H1 (cell line): ENCODE data around the gene CEACAM21. TPM values are rescaled to one million over a fixed set of nuclear protein-coding genes. Genes with fewer than 3 reads are reported as not detected.

Source experiments
- CTCF ChIA-PET: fragments of 300-600 bp; sonication (Branson Sonifier 250); formaldehyde crosslinking; loops from one replicate; lab custom pipeline; 2021; ENCODE audit not compliant: partially characterized antibody; lab: Charles Lee
- POLR2A ChIA-PET: fragments of 300-600 bp; sonication (Branson Sonifier 250); formaldehyde crosslinking; loops from one replicate; lab custom pipeline; 2021; ENCODE audit warnings: inconsistent platforms; ENCODE audit not compliant: partially characterized antibody; lab: Charles Lee
- DNase-seq, 2 experiments: peaks; one replicate each; pipeline versions ENCODE4 v3.0.0 to v3.0.0-alpha.2; 2010 to 2022; ENCODE audit warnings: low spot score in 2 of 2, low read depth in 1 of 2, mixed read lengths in 1 of 2
- FAIRE-seq: peaks from 2 replicates; lab custom pipeline; 2011; peaks lifted over from hg19 to GRCh38; lab: Jason Lieb, UNC
- H2AFZ ChIP-seq: 2 replicates; pipeline ENCODE4 v1.8.1; 2012; ENCODE audit warnings: low read length, inconsistent platforms
- H2AK5ac ChIP-seq: 2 replicates; pipeline ENCODE4 v1.6.1; 2013; ENCODE audit warnings: low read depth, low read length
- H2BK120ac ChIP-seq: replicated peaks from 2 replicates; pipeline ENCODE3; 2013; ENCODE audit warnings: low read depth, low read length, inconsistent platforms
- H2BK12ac ChIP-seq: 2 replicates; pipeline ENCODE4 v1.6.1; 2013; ENCODE audit warnings: low read depth, low read length
- H2BK15ac ChIP-seq: 2 replicates; pipeline ENCODE4 v1.6.1; 2013; ENCODE audit warnings: low read length
- H2BK20ac ChIP-seq: 2 replicates; pipeline ENCODE4 v1.6.1; 2013; ENCODE audit warnings: low read length
- H2BK5ac ChIP-seq: 2 replicates; pipeline ENCODE4 v1.6.1; 2013; ENCODE audit warnings: low read depth, low read length
- H3K14ac ChIP-seq: 2 replicates; pipeline ENCODE4 v1.6.1; 2013; ENCODE audit warnings: inconsistent platforms; ENCODE audit not compliant: insufficient read length
- H3K18ac ChIP-seq: 2 replicates; pipeline ENCODE4 v1.6.1; 2013; ENCODE audit warnings: low read length; ENCODE audit errors: extremely low read depth
- H3K23ac ChIP-seq: 2 replicates; pipeline ENCODE4 v1.6.1; 2013; ENCODE audit warnings: inconsistent platforms; ENCODE audit not compliant: insufficient read length
- H3K23me2 ChIP-seq: 2 replicates; pipeline ENCODE4 v1.6.1; 2013; ENCODE audit warnings: low read depth, low read length
- H3K27ac ChIP-seq: 2 replicates; pipeline ENCODE4 v1.6.1; 2011; ENCODE audit warnings: low read depth, low read length, inconsistent platforms
- H3K27me3 ChIP-seq, 4 experiments: replicated peaks in 1 of 4; 1 replicate in 1 of 4; 2 replicates in 3 of 4; pipeline versions ENCODE4 v1.6.1 to v1.8.1; 2011 to 2013; ENCODE audit warnings: low read length in 3 of 4, mild to moderate bottlenecking in 3 of 4, inconsistent platforms in 2 of 4, mixed read lengths in 2 of 4, moderate library complexity in 1 of 4; ENCODE audit not compliant: control insufficient read depth in 3 of 4, insufficient read depth in 3 of 4; ENCODE audit errors: extremely low read depth in 1 of 4
- H3K36me3 ChIP-seq, 4 experiments: 2 replicates each; pipeline versions ENCODE4 v1.6.1 to v1.8.1; 2011 to 2013; ENCODE audit warnings: mild to moderate bottlenecking in 4 of 4, low read length in 3 of 4, moderate library complexity in 2 of 4, control low read depth in 1 of 4, inconsistent platforms in 1 of 4; ENCODE audit not compliant: insufficient read depth in 4 of 4, control insufficient read depth in 2 of 4
- H3K4ac ChIP-seq: replicated peaks from 2 replicates; pipeline ENCODE3; 2013; ENCODE audit warnings: low read length, low read depth, mixed read lengths, inconsistent platforms; ENCODE audit not compliant: insufficient read length
- H3K4me1 ChIP-seq, 4 experiments: replicated peaks in 1 of 4; 1 replicate in 1 of 4; 2 replicates in 3 of 4; pipeline versions ENCODE4 v1.6.1 to v1.8.1; 2011 to 2013; ENCODE audit warnings: low read length in 3 of 4, inconsistent platforms in 2 of 4, mixed read lengths in 1 of 4; ENCODE audit not compliant: insufficient read depth in 4 of 4, control insufficient read depth in 3 of 4
- H3K4me2 ChIP-seq, 2 experiments: 2 replicates each; pipeline versions ENCODE4 v1.6.1 to v1.8.1; 2011 to 2013; ENCODE audit warnings: low read depth in 2 of 2, low read length in 2 of 2, control low read depth in 1 of 2, inconsistent platforms in 1 of 2, mild to moderate bottlenecking in 1 of 2; ENCODE audit not compliant: insufficient read depth in 1 of 2
- H3K4me3 ChIP-seq, 4 experiments: fragments of 200-600, 300-600 bp in 1 of 4; sonication (generic), shearing (Covaris generic), sonication (Bioruptor Twin) in 1 of 4; 2 replicates each; pipeline versions ENCODE4 v1.5.1 to v1.8.1; 2011 to 2016; ENCODE audit warnings: low read length in 4 of 4, low read depth in 3 of 4, control low read depth in 2 of 4, inconsistent platforms in 2 of 4, mild to moderate bottlenecking in 2 of 4, mixed read lengths in 1 of 4, moderate library complexity in 1 of 4; ENCODE audit not compliant: insufficient read depth in 2 of 4; ENCODE audit errors: extremely low read depth in 1 of 4
- H3K56ac ChIP-seq: replicated peaks from 2 replicates; pipeline ENCODE3; 2013; ENCODE audit warnings: low read depth, mild to moderate bottlenecking, mixed read lengths, low read length, inconsistent platforms; ENCODE audit not compliant: insufficient read length
- H3K79me1 ChIP-seq: 2 replicates; pipeline ENCODE4 v1.6.1; 2013; ENCODE audit warnings: low read depth, low read length, control low read depth
- H3K79me2 ChIP-seq, 2 experiments: 2 replicates each; pipeline versions ENCODE4 v1.6.1 to v1.8.1; 2012 to 2013; ENCODE audit warnings: low read length in 2 of 2, mild to moderate bottlenecking in 2 of 2, inconsistent platforms in 1 of 2; ENCODE audit not compliant: insufficient read depth in 2 of 2, control insufficient read depth in 1 of 2
- H3K9ac ChIP-seq, 4 experiments: replicated peaks in 1 of 4; 1 replicate in 1 of 4; 2 replicates in 3 of 4; pipeline versions ENCODE4 v1.6.1 to v1.8.1; 2011 to 2013; ENCODE audit warnings: low read depth in 3 of 4, low read length in 3 of 4, control low read depth in 2 of 4, mild to moderate bottlenecking in 2 of 4, moderate library complexity in 2 of 4, inconsistent platforms in 1 of 4; ENCODE audit errors: extremely low read depth in 1 of 4
- H3K9me3 ChIP-seq, 2 experiments: 2 replicates each; pipeline versions ENCODE4 v1.6.1 to v1.8.1; 2012 to 2013; ENCODE audit warnings: mild to moderate bottlenecking in 2 of 2, moderate library complexity in 2 of 2, control low read depth in 1 of 2, inconsistent platforms in 1 of 2, low read depth in 1 of 2, low read length in 1 of 2, mixed read lengths in 1 of 2; ENCODE audit not compliant: insufficient read depth in 2 of 2
- H4K20me1 ChIP-seq, 2 experiments: replicated peaks in 1 of 2; 2 replicates each; pipeline versions ENCODE3 to v1.8.1; 2011 to 2013; ENCODE audit warnings: inconsistent platforms in 2 of 2, low read length in 2 of 2, mild to moderate bottlenecking in 1 of 2; ENCODE audit not compliant: insufficient read depth in 2 of 2, control insufficient read depth in 1 of 2
- H4K5ac ChIP-seq: 2 replicates; pipeline ENCODE4 v1.6.1; 2013; ENCODE audit warnings: low read length, low read depth, mixed read lengths, inconsistent platforms; ENCODE audit not compliant: insufficient read length
- H4K8ac ChIP-seq: 2 replicates; pipeline ENCODE4 v1.8.0; 2013; ENCODE audit warnings: mild to moderate bottlenecking, moderate library complexity, low read length, inconsistent platforms; ENCODE audit not compliant: insufficient read depth; ENCODE audit errors: extremely low read depth
- H4K91ac ChIP-seq: replicated peaks from 2 replicates; pipeline ENCODE3; 2013; ENCODE audit warnings: low read length, mixed read lengths, inconsistent platforms; ENCODE audit not compliant: insufficient read length
- CHD1 ChIP-seq: IDR thresholded peaks from 2 replicates; pipeline ENCODE4 v1.6.1; 2012; ENCODE audit warnings: low read depth, low read length, improper control_type of control experiment
- CTBP2 ChIP-seq: IDR thresholded peaks from 2 replicates; pipeline ENCODE4 v1.7.0; 2011; ENCODE audit warnings: borderline replicate concordance, mild to moderate bottlenecking, moderate library complexity, mixed read lengths, low read length; ENCODE audit not compliant: insufficient read depth, insufficient read length
- HDAC2 ChIP-seq, 2 experiments: fragments of 300-600 bp in 1 of 2; sonication (generic) in 1 of 2; IDR thresholded peaks; 2 replicates each; pipeline ENCODE4 v1.6.1; 2011 to 2012; ENCODE audit warnings: low read depth in 2 of 2, low read length in 2 of 2, mild to moderate bottlenecking in 2 of 2, moderate library complexity in 2 of 2, borderline replicate concordance in 1 of 2, inconsistent platforms in 1 of 2
- JUN ChIP-seq: IDR thresholded peaks from 2 replicates; pipeline ENCODE4 v1.6.1; 2011; ENCODE audit warnings: low read depth, mild to moderate bottlenecking, improper control_type of control experiment, low read length
- KDM5A ChIP-seq: fragments of 200-600 bp; IDR thresholded peaks from 2 replicates; pipeline ENCODE4 v1.7.1; 2012; ENCODE audit warnings: mild to moderate bottlenecking, low read length, inconsistent platforms, mixed read lengths
- NRF1 ChIP-seq: IDR thresholded peaks from 2 replicates; pipeline ENCODE4 v1.6.1; 2011; ENCODE audit warnings: mild to moderate bottlenecking, low read depth, low read length, improper control_type of control experiment
- POLR2AphosphoS5 ChIP-seq: IDR thresholded peaks from 2 replicates; pipeline ENCODE4 v1.6.1; 2011; ENCODE audit warnings: low read depth, low read length
- POU5F1 ChIP-seq: IDR thresholded peaks from 2 replicates; pipeline ENCODE4 v1.6.1; 2011; ENCODE audit warnings: low read depth, mild to moderate bottlenecking, low read length, moderate library complexity
- SP1 ChIP-seq: IDR thresholded peaks from 2 replicates; pipeline ENCODE4 v1.6.1; 2011; ENCODE audit warnings: low read depth, low read length
- SP4 ChIP-seq: IDR thresholded peaks from 2 replicates; pipeline ENCODE4 v1.6.1; 2012; ENCODE audit warnings: low read length, inconsistent platforms
- WGBS, 2 experiments: shearing (Covaris generic) in 1 of 2; methylation state at CpG; one replicate each; pipeline versions ENCODE4 v1.1.6 to v1.1.7; 2013 to 2015; ENCODE audit warnings: low lambda C conversion rate in 2 of 2, mixed read lengths in 2 of 2, inconsistent platforms in 1 of 2, low coverage in 1 of 2, missing lambda C conversion rate in 1 of 2; ENCODE audit not compliant: insufficient replicate concordance in 2 of 2, insufficient coverage in 1 of 2, insufficient read length in 1 of 2; ENCODE audit errors: extremely low coverage in 1 of 2, missing lambda C conversion rate in 1 of 2; 5-methylcytosine and 5-hydroxymethylcytosine counted together
- polyA plus RNA-seq, 7 experiments: library from polyadenylated mRNA; depleted of rRNA in 3 of 7; stranded (reverse) in 5 of 7; unstranded in 2 of 7; fragments of >200 nt in 5 of 7; fragments of 200-250 nt in 2 of 7; gene quantifications; 1 replicate in 5 of 7; 2 replicates in 1 of 7; 4 replicates in 1 of 7; pipeline versions ENCODE4 v1.2.1 to v1.2.3, GENCODE V29; 2011 to 2013; ENCODE audit warnings: missing spikeins in 2 of 7, mixed read lengths in 2 of 7
- total RNA-seq: library from RNA; stranded (reverse); fragmentation: NEBNext Ultra II Directional; extraction: Animal tissue kit (Norgen Biotek cat#: 25700); gene quantifications from 2 replicates; pipeline ENCODE4 v1.2.1, GENCODE V29; 2021

CEACAM21 gene
- total and polyA plus RNA-seq, 2 of the 8 experiments (the other 6 are each of a cell fraction or from before 2014, with no cell fraction given): not detected

- no peak overlapping the region for H3K14ac ChIP-seq
- TF ChIP-seq POLR2AphosphoS5: no peak
- TF ChIP-seq SP1: no peak
- no peak for TF ChIP-seq POU5F1
- no peak for TF ChIP-seq SP4
- no peak for TF ChIP-seq CTBP2
- no peak for TF ChIP-seq JUN
- TF ChIP-seq HDAC2 (IDR thresholded peaks at IDR 0.05; ENCODE audit: borderline replicate concordance in 1 of 2, low read depth in 2 of 2, low read length in 2 of 2): no peak
- TF ChIP-seq CHD1: no peak
- TF ChIP-seq KDM5A: no peak
- no peak for TF ChIP-seq NRF1
- TF ChIP-seq, all 59 proteins: peak for 0
- no peak overlapping the region for H3K27ac ChIP-seq
- H3K4me2 ChIP-seq: no peak overlapping the region
- H3K18ac ChIP-seq: no peak overlapping the region
- H4K91ac ChIP-seq: no peak overlapping the region
- no peak overlapping the region for H3K56ac ChIP-seq
- H2BK5ac ChIP-seq: no peak overlapping the region
- no peak overlapping the region for H2BK20ac ChIP-seq
- H3K9me3 ChIP-seq: peaks cover 2 to 16% of the 10 kb centered on the region in 2 experiments; a peak in 2 of 4 replicates
- no peak overlapping the region for H2AK5ac ChIP-seq
- no peak overlapping the region for H3K4ac ChIP-seq
- no peaks in the 10 kb centered on the region for H3K27me3 ChIP-seq
- no peaks in the 10 kb centered on the region for H3K36me3 ChIP-seq
- H3K9ac ChIP-seq: no peak overlapping the region
- H3K4me3 ChIP-seq: no peak overlapping the region
- DNase-seq: no peak
- no peak overlapping the region for H2BK15ac ChIP-seq
- H3K23ac ChIP-seq: no peak overlapping the region
- H3K23me2 ChIP-seq: peaks cover 4% of the 10 kb centered on the region; the same call in 1 of the 2 replicates
- H3K79me1 ChIP-seq: no peaks in the 10 kb centered on the region
- 83% methylated on average over 9 of the region's 9 CpGs; no CpG with 5 or more reads in 1 of the 2 experiments for WGBS, 2 experiments
- H2AFZ ChIP-seq: no peak overlapping the region
- H2BK120ac ChIP-seq: no peak overlapping the region
- H2BK12ac ChIP-seq: no peak overlapping the region
- no peak for FAIRE-seq
- ChIA-PET CTCF (interaction anchor here (0.7 to 1.3 kb wide), 3 partner anchors 9 to 102 kb away, joined by 3 to 4 read pairs (median 4); no protein-coding TSS in a partner anchor), POLR2A (no interaction called here)
- no peaks in the 10 kb centered on the region for H3K79me2 ChIP-seq
- no peak overlapping the region for H4K5ac ChIP-seq
- no peaks in the 10 kb centered on the region for H4K20me1 ChIP-seq
- peaks cover 0 to 5% (median 0%) of the 10 kb centered on the region in 4 experiments; a peak in 1 of 7 replicates for H3K4me1 ChIP-seq
- H4K8ac ChIP-seq: no peak overlapping the region
These were observed 24.8 kb upstream of the CEACAM21 start for GRCh38 chr19:41551212-41551610.
